Measurements from ENCODE around the gene GAREM1.

- TF ChIP-seq, protein P1, sequence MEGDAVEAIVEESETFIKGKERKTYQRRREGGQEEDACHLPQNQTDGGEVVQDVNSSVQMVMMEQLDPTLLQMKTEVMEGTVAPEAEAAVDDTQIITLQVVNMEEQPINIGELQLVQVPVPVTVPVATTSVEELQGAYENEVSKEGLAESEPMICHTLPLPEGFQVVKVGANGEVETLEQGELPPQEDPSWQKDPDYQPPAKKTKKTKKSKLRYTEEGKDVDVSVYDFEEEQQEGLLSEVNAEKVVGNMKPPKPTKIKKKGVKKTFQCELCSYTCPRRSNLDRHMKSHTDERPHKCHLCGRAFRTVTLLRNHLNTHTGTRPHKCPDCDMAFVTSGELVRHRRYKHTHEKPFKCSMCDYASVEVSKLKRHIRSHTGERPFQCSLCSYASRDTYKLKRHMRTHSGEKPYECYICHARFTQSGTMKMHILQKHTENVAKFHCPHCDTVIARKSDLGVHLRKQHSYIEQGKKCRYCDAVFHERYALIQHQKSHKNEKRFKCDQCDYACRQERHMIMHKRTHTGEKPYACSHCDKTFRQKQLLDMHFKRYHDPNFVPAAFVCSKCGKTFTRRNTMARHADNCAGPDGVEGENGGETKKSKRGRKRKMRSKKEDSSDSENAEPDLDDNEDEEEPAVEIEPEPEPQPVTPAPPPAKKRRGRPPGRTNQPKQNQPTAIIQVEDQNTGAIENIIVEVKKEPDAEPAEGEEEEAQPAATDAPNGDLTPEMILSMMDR (IDR thresholded peaks at IDR 0.05): no peak
- TF ChIP-seq EZH2 (IDR thresholded peaks at IDR 0.05) (no peak), EZH2phosphoT487 (IDR thresholded peaks at IDR 0.05) (no peak)
Observed at GRCh38 chr18:32386471-32386870, 84.2 kb downstream of the GAREM1 start.

Data from neural progenitor cell (in vitro differentiated cells).